ENCODE results near the gene AGPS.

The AGPS gene

GRCh38 chr2:177525351-177525924 is 132.9 kb downstream of the AGPS start:
- Mint-ChIP-seq H3K36me3 (peaks cover 14% of the 10 kb centered on the region), H3K9me3 (no peaks in the 10 kb centered on the region), H3K4me1 (no peaks in the 10 kb centered on the region), H3K27ac (no peak overlapping the region), H3K27me3 (no peaks in the 10 kb centered on the region), H3K4me3 (no peak overlapping the region)
- DNase-seq (ENCODE audit: low spot score in 2 of 2) (no peak), ATAC-seq (ENCODE audit: low read depth) (no peak)

DNA sequence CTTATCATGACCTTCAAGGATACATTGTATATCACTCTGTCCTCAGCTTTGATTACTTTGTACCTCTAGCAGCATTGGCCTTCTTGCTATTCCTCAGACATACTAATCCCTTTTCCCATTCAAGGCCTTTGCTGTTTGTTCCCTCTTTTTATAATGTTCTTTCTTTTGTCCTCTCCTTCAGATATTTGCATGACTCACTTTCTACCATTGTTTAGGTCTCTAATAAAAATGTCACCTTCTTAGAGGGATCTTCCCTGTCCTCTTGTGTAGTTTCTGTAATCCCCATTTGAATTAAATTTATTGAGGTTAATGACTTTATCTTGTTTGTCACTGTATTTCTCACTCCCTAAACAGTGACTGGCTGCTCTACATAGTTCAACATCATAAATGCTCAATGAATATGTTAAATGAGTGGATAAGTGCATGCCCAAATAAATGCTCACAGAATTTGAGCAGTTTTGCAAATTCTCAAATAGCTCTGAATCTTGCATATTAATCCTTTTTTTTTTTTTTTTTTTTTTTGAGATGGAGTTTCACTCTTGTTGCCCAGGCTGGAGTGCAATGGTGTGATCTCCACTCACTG is 135.9 kb downstream of the AGPS start:
- DNase-seq (ENCODE audit: low spot score in 2 of 2) (no peak), ATAC-seq (ENCODE audit: low read depth) (no peak)
- Mint-ChIP-seq H3K4me1 (no peaks in the 10 kb centered on the region), H3K27ac (no peak overlapping the region), H3K9me3 (no peaks in the 10 kb centered on the region), H3K36me3 (peaks cover 14% of the 10 kb centered on the region), H3K4me3 (no peak overlapping the region), H3K27me3 (no peaks in the 10 kb centered on the region)

DNA sequence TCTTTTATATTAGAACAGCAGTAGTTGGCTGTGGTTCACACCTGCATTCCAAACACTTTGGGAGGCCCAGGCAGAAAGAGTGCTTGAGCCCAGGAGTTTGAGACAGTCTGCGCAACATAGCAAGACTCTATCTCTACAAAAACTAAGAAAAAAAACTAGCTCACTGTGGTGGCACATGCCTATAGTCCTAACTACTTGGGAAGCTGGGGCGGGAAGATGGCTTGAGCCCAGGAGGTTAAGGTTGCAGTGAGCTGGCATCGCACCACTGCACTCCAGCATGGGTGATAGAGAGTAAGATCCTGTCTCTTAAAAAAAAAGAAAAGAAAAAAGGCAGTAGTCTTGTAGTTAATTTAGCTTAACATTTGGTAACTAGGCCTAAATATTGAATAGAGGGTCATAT is 136.6 kb downstream of the AGPS start:
- DNase-seq (ENCODE audit: low spot score in 2 of 2) (no peak), ATAC-seq (ENCODE audit: low read depth) (no peak)
- peaks cover 12% of the 10 kb centered on the region for H3K36me3 Mint-ChIP-seq
- H3K4me1 Mint-ChIP-seq: no peaks in the 10 kb centered on the region
- no peak overlapping the region for H3K27ac Mint-ChIP-seq
- H3K9me3 Mint-ChIP-seq: no peaks in the 10 kb centered on the region
- H3K4me3 Mint-ChIP-seq: no peak overlapping the region
- no peaks in the 10 kb centered on the region for H3K27me3 Mint-ChIP-seq

DNA sequence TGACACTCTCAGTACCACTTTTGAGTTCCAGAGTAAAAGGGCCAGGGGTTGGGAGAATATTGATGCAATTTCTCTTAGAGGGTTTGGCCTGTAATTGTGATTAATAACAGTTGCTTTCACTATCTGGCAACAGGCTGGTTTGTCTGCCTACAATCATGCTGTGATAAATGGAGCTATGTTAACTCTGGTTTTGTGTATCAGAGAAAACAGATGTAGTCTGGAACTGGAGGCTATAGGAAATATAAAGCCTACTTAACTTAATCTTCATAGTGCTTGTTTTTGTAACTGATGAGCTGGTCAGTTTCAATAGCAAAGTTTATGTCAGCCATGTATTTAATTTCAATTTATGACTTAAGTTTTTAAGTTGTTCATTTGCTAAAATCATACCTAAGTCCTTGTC is 138.0 kb downstream of the AGPS start:
- Mint-ChIP-seq H3K27ac (no peak overlapping the region), H3K36me3 (peaks cover 9% of the 10 kb centered on the region), H3K4me3 (no peak overlapping the region), H3K9me3 (no peaks in the 10 kb centered on the region), H3K4me1 (no peaks in the 10 kb centered on the region), H3K27me3 (no peaks in the 10 kb centered on the region)
- no peak for ATAC-seq (ENCODE audit: low read depth)
- DNase-seq (ENCODE audit: low spot score in 2 of 2): no peak

- no peak for ATAC-seq (ENCODE audit: low read depth)
- H3K4me1 Mint-ChIP-seq: no peaks in the 10 kb centered on the region
- no peak overlapping the region for H3K4me3 Mint-ChIP-seq
- H3K27me3 Mint-ChIP-seq: no peaks in the 10 kb centered on the region
- DNase-seq (ENCODE audit: low spot score in 2 of 2): no peak
- H3K9me3 Mint-ChIP-seq: no peaks in the 10 kb centered on the region
- no peak overlapping the region for H3K27ac Mint-ChIP-seq
- peaks cover 9% of the 10 kb centered on the region for H3K36me3 Mint-ChIP-seq
These were observed 139.1 kb downstream of the AGPS start for GRCh38 chr2:177531706-177532105.

DNA sequence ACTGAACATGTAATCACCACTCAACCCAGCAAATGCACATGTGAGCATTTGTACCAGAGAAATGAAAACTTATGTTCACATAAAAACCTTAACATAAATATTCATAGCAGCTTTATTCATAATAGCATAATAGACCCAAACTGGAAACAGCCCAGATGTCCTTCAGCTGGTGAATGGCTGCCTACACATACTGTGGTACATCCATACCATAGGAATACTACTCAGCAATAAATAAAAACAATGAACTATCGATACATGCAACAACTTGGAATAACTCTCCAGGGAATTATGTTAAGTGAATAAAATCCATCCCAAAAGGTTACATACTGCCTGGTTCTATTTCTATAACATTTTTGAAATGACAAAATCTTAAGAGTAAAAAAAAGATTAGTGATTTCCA is 140.0 kb downstream of the AGPS start:
- H3K27me3 Mint-ChIP-seq: no peaks in the 10 kb centered on the region
- no peak overlapping the region for H3K4me3 Mint-ChIP-seq
- DNase-seq (ENCODE audit: low spot score in 2 of 2) (no peak), ATAC-seq (ENCODE audit: low read depth) (no peak)
- no peaks in the 10 kb centered on the region for H3K4me1 Mint-ChIP-seq
- H3K27ac Mint-ChIP-seq: no peak overlapping the region
- H3K9me3 Mint-ChIP-seq: no peaks in the 10 kb centered on the region
- peaks cover 7% of the 10 kb centered on the region for H3K36me3 Mint-ChIP-seq

DNA sequence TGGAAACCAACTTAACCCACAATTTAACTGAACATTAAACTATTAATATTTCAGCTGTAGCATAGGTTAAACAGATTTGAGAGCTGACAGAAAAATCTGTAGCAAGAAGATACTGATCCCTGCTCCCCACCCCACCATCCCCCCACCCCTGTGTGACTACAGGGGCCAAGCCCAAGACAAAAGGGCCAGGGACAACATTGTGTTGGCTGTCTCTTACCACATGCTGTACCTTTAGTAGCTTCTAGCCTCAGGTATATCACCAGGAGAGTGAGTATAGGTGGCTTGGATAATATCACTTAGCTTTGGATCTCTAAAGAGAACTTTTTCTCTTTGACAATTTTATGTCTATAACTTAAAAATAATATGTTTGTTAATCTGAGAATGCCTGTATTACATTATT is 140.7 kb downstream of the AGPS start:
- Mint-ChIP-seq H3K27ac (no peak overlapping the region), H3K27me3 (no peaks in the 10 kb centered on the region), H3K4me1 (no peaks in the 10 kb centered on the region), H3K9me3 (no peaks in the 10 kb centered on the region), H3K36me3 (peaks cover 7% of the 10 kb centered on the region), H3K4me3 (no peak overlapping the region)
- DNase-seq (ENCODE audit: low spot score in 2 of 2) (no peak), ATAC-seq (ENCODE audit: low read depth) (no peak)

DNA sequence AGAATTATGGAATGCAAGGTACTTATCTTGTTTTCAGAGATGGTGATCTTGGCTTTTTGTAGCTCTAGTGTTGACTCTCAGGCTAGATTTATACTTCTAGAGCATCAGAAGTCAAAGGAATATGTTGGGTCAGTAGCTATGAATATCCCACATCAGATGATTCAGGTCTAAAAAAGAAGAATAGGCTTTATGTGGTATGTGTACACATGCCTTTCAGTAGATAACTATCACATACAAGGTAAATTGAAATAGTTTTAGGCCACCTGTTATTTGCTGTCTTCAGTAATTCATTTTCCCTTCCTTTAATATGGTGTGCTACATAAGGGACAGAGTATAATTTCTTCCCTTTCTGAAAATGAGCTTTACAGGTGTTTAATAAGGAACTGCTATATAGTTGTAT is 142.4 kb downstream of the AGPS start:
- no peak overlapping the region for H3K27ac Mint-ChIP-seq
- no peaks in the 10 kb centered on the region for H3K4me1 Mint-ChIP-seq
- DNase-seq (ENCODE audit: low spot score in 2 of 2) (no peak), ATAC-seq (ENCODE audit: low read depth) (no peak)
- H3K9me3 Mint-ChIP-seq: no peaks in the 10 kb centered on the region
- H3K27me3 Mint-ChIP-seq: no peaks in the 10 kb centered on the region
- H3K4me3 Mint-ChIP-seq: no peak overlapping the region
- peaks cover 6% of the 10 kb centered on the region for H3K36me3 Mint-ChIP-seq

DNA sequence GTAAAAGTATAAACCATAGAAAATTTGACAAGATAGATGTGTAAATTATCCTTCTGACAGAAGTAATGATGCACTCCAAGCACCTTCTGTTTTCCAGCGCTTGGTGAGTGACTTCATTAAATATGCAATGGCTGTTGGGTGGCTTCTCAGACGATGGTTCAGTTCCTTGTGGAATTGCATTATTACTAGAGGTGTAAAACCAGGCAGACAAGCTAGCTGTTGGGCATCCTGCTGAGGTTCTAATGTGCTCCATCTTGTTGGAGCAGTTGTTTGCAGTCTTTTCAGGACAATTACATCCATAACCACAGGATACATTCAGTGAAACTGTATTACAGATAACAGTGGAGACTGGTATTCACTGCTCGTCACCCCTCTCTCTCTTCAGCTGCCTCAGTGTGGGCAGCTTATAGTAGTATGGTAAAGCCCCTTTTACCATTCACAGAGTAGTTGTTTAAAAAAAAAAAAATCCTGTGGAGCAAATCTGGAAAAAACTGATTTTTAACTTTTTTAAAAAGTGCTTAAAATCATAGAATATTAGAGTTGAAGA is 143.5 kb downstream of the AGPS start:
- DNase-seq (ENCODE audit: low spot score in 2 of 2) (no peak), ATAC-seq (ENCODE audit: low read depth) (no peak)
- Mint-ChIP-seq H3K27me3 (no peaks in the 10 kb centered on the region), H3K4me3 (no peak overlapping the region), H3K36me3 (peaks cover 6% of the 10 kb centered on the region), H3K27ac (no peak overlapping the region), H3K9me3 (no peaks in the 10 kb centered on the region), H3K4me1 (no peaks in the 10 kb centered on the region)

GRCh38 chr2:177537213-177537612 is 144.6 kb downstream of the AGPS start:
- H3K9me3 Mint-ChIP-seq: no peaks in the 10 kb centered on the region
- no peaks in the 10 kb centered on the region for H3K27me3 Mint-ChIP-seq
- DNase-seq (ENCODE audit: low spot score in 2 of 2) (no peak), ATAC-seq (ENCODE audit: low read depth) (no peak)
- H3K36me3 Mint-ChIP-seq: peaks cover 6% of the 10 kb centered on the region
- H3K4me3 Mint-ChIP-seq: no peak overlapping the region
- H3K27ac Mint-ChIP-seq: no peak overlapping the region
- no peaks in the 10 kb centered on the region for H3K4me1 Mint-ChIP-seq

DNA sequence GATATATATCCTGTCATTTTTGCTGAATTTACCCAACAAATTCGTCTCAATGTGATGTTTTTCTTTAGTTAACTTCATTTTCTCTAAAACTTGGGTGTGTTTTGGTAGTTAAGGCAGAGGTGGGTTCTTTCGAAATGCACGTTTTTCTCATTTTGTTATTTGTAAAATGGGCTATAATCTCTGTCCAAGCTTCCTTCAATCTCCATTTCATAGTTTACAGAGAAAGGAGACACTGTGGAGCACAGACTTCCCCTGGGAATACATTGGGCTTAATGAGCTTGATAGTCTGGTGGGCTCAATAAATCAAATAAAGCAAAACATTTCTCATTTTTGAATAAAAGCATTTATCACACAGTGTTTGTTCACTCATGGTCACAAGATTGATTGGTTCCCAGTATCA is 145.1 kb downstream of the AGPS start:
- Mint-ChIP-seq H3K36me3 (peaks cover 6% of the 10 kb centered on the region), H3K27me3 (no peaks in the 10 kb centered on the region), H3K27ac (no peak overlapping the region), H3K4me1 (no peaks in the 10 kb centered on the region), H3K4me3 (no peak overlapping the region), H3K9me3 (no peaks in the 10 kb centered on the region)
- no peak for DNase-seq (ENCODE audit: low spot score in 2 of 2)
- no peak for ATAC-seq (ENCODE audit: low read depth)

DNA sequence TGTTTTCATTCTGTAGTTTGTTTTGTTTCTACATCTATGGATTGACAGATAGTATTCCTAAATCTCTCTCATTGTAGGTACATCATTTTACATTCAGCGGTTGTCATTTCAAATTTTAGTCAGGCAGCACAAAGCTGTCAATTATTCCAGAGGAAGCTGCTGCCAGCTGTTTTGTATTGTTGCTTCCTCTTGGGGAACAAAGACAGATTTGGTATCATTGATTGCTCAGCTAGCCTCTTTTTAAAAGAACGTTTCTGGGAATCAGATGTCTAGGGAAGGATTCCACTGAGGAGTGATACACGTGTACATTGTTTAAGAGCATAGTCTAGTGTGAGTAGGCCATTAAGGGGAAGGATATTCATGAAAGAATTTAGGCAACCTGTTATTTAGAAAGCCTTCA is 145.8 kb downstream of the AGPS start:
- H3K4me3 Mint-ChIP-seq: no peak overlapping the region
- H3K27ac Mint-ChIP-seq: no peak overlapping the region
- ATAC-seq (ENCODE audit: low read depth): no peak
- peaks cover 6% of the 10 kb centered on the region for H3K36me3 Mint-ChIP-seq
- no peaks in the 10 kb centered on the region for H3K27me3 Mint-ChIP-seq
- no peak for DNase-seq (ENCODE audit: low spot score in 2 of 2)
- no peaks in the 10 kb centered on the region for H3K4me1 Mint-ChIP-seq
- H3K9me3 Mint-ChIP-seq: no peaks in the 10 kb centered on the region

DNA sequence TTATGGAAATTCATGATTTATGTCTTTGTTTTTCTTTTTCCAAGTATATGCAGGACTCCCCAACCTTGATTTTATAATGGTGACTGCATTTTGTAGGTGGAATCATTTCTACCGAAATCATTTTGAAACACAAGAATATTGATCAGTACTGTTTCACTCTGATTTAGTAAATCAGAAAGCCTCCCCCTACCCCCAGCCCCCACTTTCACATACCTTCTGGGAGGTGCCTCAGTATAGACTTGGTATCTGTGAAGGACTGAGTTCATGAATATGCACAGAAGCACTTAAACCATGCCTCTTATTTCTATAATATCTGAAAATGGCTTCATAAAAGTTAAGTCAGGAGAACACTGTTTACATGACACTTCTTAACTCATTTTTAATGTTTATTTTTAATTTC is 147.7 kb downstream of the AGPS start:
- no peak for ATAC-seq (ENCODE audit: low read depth)
- no peaks in the 10 kb centered on the region for H3K4me1 Mint-ChIP-seq
- no peak overlapping the region for H3K4me3 Mint-ChIP-seq

GRCh38 chr2:177541258-177541991 is 148.9 kb downstream of the AGPS start:
- H3K36me3 Mint-ChIP-seq: peaks cover 6% of the 10 kb centered on the region
- no peak for DNase-seq (ENCODE audit: low spot score in 2 of 2)
- ATAC-seq (ENCODE audit: low read depth): no peak
- H3K4me3 Mint-ChIP-seq: no peak overlapping the region
- H3K27me3 Mint-ChIP-seq: no peaks in the 10 kb centered on the region
- H3K4me1 Mint-ChIP-seq: no peaks in the 10 kb centered on the region
- no peak overlapping the region for H3K27ac Mint-ChIP-seq
- no peaks in the 10 kb centered on the region for H3K9me3 Mint-ChIP-seq

More for the DNA sequence above, 147.7 kb downstream of the AGPS start:
- no peaks in the 10 kb centered on the region for H3K27me3 Mint-ChIP-seq
- no peak overlapping the region for H3K27ac Mint-ChIP-seq
- no peak for DNase-seq (ENCODE audit: low spot score in 2 of 2)
- peaks cover 6% of the 10 kb centered on the region for H3K36me3 Mint-ChIP-seq
- no peaks in the 10 kb centered on the region for H3K9me3 Mint-ChIP-seq

All from memory B cell (primary cell).